GM10266 (cell line): ENCODE results near the gene GPER1.
A peak's percentile ranks its signal among the peaks of the same experiment; 100 is the strongest.

Source experiments
- DNase-seq: peaks from one replicate; pipeline ENCODE4 v3.0.0; 2012; ENCODE audit errors: extremely low spot score
- TF ChIP-seq, protein P1 (sequence below): IDR thresholded peaks from 2 replicates; pipeline ENCODE4 v1.5.1; 2012; ENCODE audit warnings: mild to moderate bottlenecking, low read depth; ENCODE audit not compliant: control insufficient read depth, insufficient read depth; ENCODE audit errors: missing control alignments

Gene GPER1

DNA sequence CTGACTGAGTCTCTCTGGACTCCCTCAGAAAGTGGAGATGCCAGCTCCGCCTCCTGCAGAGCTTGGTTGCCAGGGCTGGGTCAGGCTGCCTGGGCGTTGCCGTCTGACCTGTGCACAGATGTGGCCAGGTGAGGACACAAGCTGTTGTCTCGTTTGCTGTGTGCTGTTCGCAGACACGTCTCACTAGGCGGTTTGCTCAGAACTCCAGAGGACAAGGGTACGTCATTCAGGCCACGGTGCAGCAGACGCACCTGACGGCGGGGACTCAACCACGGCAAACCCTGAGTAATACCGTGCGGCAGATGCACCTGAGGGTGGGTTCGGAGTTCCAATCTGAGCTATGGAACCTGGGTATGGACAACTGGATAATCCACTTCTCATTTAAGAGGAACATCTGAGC lies 11.7 kb downstream of the GPER1 start:
- TF ChIP-seq, protein P1, sequence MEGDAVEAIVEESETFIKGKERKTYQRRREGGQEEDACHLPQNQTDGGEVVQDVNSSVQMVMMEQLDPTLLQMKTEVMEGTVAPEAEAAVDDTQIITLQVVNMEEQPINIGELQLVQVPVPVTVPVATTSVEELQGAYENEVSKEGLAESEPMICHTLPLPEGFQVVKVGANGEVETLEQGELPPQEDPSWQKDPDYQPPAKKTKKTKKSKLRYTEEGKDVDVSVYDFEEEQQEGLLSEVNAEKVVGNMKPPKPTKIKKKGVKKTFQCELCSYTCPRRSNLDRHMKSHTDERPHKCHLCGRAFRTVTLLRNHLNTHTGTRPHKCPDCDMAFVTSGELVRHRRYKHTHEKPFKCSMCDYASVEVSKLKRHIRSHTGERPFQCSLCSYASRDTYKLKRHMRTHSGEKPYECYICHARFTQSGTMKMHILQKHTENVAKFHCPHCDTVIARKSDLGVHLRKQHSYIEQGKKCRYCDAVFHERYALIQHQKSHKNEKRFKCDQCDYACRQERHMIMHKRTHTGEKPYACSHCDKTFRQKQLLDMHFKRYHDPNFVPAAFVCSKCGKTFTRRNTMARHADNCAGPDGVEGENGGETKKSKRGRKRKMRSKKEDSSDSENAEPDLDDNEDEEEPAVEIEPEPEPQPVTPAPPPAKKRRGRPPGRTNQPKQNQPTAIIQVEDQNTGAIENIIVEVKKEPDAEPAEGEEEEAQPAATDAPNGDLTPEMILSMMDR: no peak
- no peak for DNase-seq

DNA sequence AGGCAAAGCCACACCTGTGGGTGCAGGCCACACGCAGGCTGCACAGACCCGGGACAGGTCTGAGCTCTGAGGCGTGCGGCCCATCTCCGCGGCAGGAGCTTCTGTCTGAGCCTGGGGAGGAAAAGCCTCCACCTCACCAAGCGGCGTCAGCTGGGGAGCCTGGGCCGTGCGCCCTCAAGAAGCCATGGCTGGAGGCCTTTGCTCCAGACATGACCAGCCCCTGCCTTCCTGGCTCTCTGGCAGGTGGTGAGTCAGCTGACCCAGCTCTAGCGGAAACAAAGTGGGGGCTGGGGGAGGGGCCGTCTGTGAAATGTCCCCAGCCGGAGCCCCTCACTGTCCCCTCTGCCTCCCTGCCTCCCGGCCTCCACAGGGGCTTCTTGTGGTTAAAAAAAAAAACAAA lies 12.5 kb downstream of the GPER1 start:
- TF ChIP-seq, protein P1: no peak

DNA sequence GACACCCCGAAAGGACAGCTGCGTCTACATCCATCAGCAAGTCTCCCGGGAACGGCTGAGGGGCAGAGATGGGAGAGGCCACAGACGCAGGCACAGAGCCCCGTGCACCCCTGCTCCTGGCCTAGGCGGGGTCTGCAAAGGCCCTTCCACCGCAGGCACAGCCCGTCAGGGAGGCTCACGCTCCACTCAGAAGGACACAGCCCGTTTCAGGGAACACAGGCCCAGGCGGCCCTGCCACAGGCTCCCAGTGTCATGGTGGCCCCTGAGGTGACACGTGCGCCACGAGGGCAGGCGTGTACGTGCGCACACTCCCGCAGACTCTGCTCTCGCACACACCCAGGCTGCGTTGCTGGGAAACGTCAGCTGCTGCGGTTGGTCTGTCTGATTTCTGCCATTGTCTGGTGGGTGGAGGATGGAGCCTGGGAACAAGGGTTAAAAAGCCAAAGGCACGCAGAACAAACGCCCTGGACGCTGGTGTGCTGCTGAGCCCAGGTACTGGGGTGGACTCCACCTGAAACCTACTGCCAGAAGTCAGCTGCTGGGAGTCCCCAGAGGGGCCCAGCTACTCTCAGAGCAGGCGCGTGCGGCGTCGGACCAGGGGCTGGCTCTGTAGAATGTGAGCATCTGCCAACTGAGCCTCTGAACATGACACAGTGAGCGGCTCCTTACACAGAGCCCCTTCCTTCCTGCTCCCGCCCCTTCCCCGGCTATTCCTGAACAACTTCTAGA lies 13.1 kb downstream of the GPER1 start:
- no peak for DNase-seq
- TF ChIP-seq, protein P1: no peak

More for the DNA sequence above, 12.5 kb downstream of the GPER1 start:
- DNase-seq: no peak

DNA sequence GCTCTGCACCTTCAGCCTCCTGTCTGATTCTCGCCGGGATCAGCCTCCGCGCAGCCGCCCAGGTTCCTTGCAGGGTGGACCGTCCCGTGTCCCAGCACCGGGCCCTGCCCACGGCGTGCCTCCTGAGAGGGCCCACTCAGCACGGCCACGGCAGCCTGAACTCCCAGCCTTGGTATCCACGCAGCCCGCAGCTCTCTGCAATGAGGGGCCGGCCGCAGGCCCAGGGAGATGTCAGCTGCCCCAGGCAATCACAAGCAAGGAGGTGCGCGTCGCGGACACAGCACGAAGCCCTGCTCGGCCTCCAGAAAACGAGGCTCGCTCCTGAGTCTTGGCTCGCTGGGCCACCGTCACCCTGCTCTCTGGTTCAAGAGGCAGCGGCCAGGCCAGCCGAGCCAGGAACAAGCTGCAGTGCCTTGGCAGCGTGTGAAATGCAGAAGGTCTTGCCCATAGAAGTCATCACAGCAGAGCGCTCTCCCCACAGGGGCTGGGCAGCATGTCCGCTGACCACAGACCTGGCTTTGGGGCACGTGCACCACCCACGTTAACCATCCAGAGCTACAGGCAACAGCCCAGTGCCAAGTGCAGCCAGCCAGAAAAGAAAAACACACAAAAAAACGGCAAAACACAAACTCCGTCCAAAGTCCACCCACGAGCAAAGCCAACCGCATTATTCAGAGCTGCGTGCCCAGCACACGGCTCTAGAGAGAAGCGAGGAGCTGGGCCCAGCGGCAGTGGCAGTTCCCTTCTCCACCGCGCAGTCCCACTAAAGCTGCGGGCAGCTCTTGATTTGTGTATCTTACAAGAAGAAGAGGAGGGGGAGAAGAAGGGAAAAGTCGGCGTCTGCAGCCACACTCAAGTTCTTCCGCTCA lies 13.9 kb downstream of the GPER1 start:
- no peak for DNase-seq
- TF ChIP-seq, protein P1: no peak

DNA sequence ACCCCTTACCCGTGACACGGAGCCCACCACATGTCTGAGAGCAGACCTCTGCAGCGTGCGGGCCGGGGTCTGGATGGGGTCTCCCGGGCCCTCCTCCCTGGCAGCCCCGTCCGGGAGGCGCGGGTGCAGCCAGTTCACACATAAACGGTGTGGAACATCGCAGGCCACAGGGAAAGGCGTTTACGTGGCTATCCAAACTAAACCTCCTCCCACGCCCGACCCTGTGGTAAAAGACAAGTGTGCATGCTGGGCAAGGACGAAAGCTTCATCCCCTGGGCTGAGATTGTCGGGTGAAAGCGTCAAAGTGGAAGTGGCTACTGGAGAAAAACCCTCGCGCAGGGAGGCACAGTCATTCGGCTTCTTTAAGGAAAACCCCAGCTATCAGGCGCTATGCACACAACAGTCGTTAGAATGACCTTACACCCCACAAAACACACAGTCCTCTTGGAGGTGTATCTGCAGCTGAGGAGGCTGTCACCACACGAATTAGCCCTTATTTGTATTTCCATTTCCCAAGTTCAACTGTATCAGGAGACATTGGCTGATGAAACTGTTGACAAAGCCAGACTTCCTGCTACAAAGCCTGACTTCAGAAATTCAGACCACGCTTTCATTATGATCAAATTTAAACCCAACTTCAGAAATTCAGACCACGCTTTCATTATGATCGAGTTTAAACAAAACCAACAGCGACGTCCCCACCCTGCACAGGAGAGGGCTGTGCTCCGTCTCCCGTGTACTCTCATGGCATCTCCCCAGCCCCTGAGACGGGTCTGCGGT lies 15.3 kb downstream of the GPER1 start:
- TF ChIP-seq, protein P1: no peak
- DNase-seq: peak; percentile 76

DNA sequence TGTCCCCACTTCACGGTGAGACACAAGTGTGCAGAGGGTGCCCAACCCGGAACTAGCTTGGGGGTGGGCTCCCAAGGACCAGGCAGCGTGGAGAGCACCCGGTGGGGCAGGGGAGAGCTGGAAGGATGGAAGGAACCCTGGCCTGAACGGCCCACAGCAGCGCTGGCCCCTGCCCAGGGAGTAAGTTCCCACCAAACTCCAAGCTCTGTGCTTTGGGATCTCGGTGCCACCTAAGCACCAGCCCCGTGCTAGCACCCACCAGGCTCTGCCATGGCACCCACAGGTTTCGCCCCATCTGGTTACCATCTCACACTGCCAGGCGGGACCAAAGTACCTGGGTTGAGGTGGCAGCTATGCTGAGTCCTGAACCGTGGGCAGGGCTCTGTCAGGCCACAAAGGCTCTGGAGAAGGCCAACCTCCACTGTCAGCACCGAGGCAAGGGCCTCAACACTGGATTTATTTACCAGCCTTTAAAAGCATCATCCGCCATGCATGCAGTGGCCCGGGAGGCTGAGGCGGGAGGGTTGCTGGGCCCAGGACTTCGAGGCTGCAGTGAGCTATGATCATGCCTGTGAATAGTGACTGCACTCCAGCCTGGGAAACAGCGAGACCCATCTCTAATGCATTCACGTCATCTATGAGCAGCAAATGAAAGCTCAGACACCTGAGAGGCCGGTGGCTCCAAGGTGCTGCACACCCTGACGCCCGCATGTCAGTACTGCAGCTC lies 16.0 kb downstream of the GPER1 start:
- TF ChIP-seq, protein P1: no peak
- DNase-seq: no peak
